GM23248 (cell line): ENCODE measurements around the gene CAMTA1.

Source experiments
- EZH2 ChIP-seq: fragments of 200-600 bp; sonication (generic); IDR thresholded peaks from 2 replicates; pipeline ENCODE4 v1.6.1; 2018; ENCODE audit warnings: antibody characterized with exemption, mild to moderate bottlenecking; ENCODE audit not compliant: insufficient read depth, poor library complexity, severe bottlenecking
- EZH2phosphoT487 ChIP-seq: fragments of 200-600 bp; sonication (generic); IDR thresholded peaks from 2 replicates; pipeline ENCODE4 v1.6.1; 2018; ENCODE audit warnings: antibody characterized with exemption, moderate library complexity, mild to moderate bottlenecking, low read depth; ENCODE audit not compliant: insufficient read depth

DNA sequence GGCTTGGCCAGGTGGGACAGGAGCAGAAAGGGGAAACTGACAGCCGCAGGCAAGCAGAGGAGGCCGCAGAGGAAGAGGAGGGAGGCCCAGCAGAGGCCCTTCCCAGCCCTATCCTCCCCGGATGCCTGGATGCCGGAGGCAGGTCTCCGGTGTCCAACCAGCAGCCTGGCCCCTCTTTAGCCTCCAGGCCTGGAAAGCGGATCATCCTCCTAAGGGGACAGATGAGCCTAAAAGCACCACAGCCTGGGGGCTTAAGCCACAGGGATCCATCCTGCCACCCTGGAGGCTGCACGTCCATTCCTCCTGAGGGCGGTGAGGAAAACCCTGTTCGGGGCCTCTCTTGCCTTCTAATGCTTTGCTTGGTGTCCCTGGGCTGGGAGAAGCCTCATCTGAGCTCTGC lies 651.8 kb downstream of the CAMTA1 start:
- TF ChIP-seq EZH2 (no peak), EZH2phosphoT487 (no peak)
